OCI-LY3 (cell line): ENCODE measurements around the gene FNDC3A.

Experiments
- H2AFZ ChIP-seq: fragments of 200-600, 300-600 bp; shearing (Covaris generic); 2 replicates; pipeline ENCODE4 v1.6.0; 2014; ENCODE audit warnings: antibody characterized with exemption, low read depth, low read length
- H3K27ac ChIP-seq: fragments of 200-600, 300-600 bp; sonication (generic); 2 replicates; pipeline ENCODE4 v1.5.1; 2014; ENCODE audit warnings: mild to moderate bottlenecking, low read length, moderate library complexity, mixed read lengths
- H3K27me3 ChIP-seq: fragments of 200-600, 300-600 bp; sonication (generic); 2 replicates; pipeline ENCODE4 v1.6.1; 2014; ENCODE audit warnings: low read depth, low read length, mixed read lengths
- H3K36me3 ChIP-seq: fragments of 200-600, 300-600 bp; sonication (generic); replicated peaks from 2 replicates; pipeline ENCODE3; 2014; ENCODE audit warnings: low read depth, low read length, mixed read lengths
- H3K4me1 ChIP-seq: fragments of 300-600, 200-600 bp; sonication (generic); 2 replicates; pipeline ENCODE4 v1.6.1; 2014; ENCODE audit warnings: low read length, mixed read lengths
- H3K4me2 ChIP-seq: fragments of 200-600, 300-600 bp; sonication (generic); 2 replicates; pipeline ENCODE4 v1.6.1; 2014; ENCODE audit warnings: low read length, mixed read lengths
- H3K4me3 ChIP-seq: fragments of 300-600, 200-600 bp; sonication (generic); 2 replicates; pipeline ENCODE4 v1.5.1; 2014; ENCODE audit warnings: antibody characterized with exemption, mild to moderate bottlenecking, low read length, moderate library complexity
- H3K79me2 ChIP-seq: fragments of 300-600, 200-600 bp; shearing (Covaris generic); 2 replicates; pipeline ENCODE4 v1.6.1; 2014; ENCODE audit warnings: mild to moderate bottlenecking, low read length, mixed read lengths
- H3K9ac ChIP-seq: fragments of 300-600, 200-600 bp; shearing (Covaris generic); 2 replicates; pipeline ENCODE4 v1.6.0; 2014; ENCODE audit warnings: mild to moderate bottlenecking, low read length, moderate library complexity
- H3K9me3 ChIP-seq: fragments of 200-600, 300-600 bp; shearing (Covaris generic); 2 replicates; pipeline ENCODE4 v1.6.1; 2014; ENCODE audit warnings: low read length, mixed read lengths; ENCODE audit not compliant: insufficient read depth
- H4K20me1 ChIP-seq: fragments of 200-600, 300-600 bp; sonication (generic); 2 replicates; pipeline ENCODE4 v1.6.1; 2016; ENCODE audit warnings: low read length, mixed read lengths; ENCODE audit not compliant: insufficient read depth
- CTCF ChIP-seq: fragments of 200-600, 300-600 bp; sonication (generic); IDR thresholded peaks from 2 replicates; pipeline ENCODE4 v1.5.1; 2014; ENCODE audit warnings: antibody characterized with exemption, low read length, low read depth
- EZH2phosphoT487 ChIP-seq: fragments of 200-600 bp; shearing (Covaris generic); IDR thresholded peaks from 2 replicates; pipeline ENCODE4 v1.6.1; 2018; ENCODE audit warnings: antibody characterized with exemption, mixed run types, low read depth

FNDC3A gene

GRCh38 chr13:48977286-48977625, 1.5 kb downstream of the FNDC3A start:
- Histone ChIP-seq H3K36me3 (peaks cover 22% of the 10 kb centered on the region), H3K4me3 (peak overlapping the region; percentile 83), H3K9me3 (peaks cover 26% of the 10 kb centered on the region), H3K9ac (peak overlapping the region; percentile 89), H4K20me1 (peaks cover 34% of the 10 kb centered on the region), H3K4me2 (peak overlapping the region; percentile 80), H3K79me2 (peaks cover 57% of the 10 kb centered on the region), H3K27me3 (no peaks in the 10 kb centered on the region), H3K27ac (peak overlapping the region; percentile 89), H2AFZ (peak overlapping the region; percentile 32; the same call in 1 of the 2 replicates), H3K4me1 (peaks cover 41% of the 10 kb centered on the region)
- no peak for TF ChIP-seq EZH2phosphoT487
- no peak for TF ChIP-seq CTCF

GRCh38 chr13:48977973-48978372, 2.3 kb downstream of the FNDC3A start:
- no peaks in the 10 kb centered on the region for H3K27me3 ChIP-seq
- H3K9me3 ChIP-seq = peaks cover 20% of the 10 kb centered on the region
- H3K9ac ChIP-seq = peak overlapping the region; percentile 89
- peaks cover 40% of the 10 kb centered on the region for H4K20me1 ChIP-seq
- H3K36me3 ChIP-seq = peaks cover 18% of the 10 kb centered on the region
- H2AFZ ChIP-seq = no peak overlapping the region
- peak overlapping the region; percentile 80 for H3K4me2 ChIP-seq
- peaks cover 65% of the 10 kb centered on the region for H3K79me2 ChIP-seq
- peak overlapping the region; percentile 89; the same call in 1 of the 2 replicates for H3K27ac ChIP-seq
- no peak for TF ChIP-seq EZH2phosphoT487
- no peak for TF ChIP-seq CTCF
- peak overlapping the region; percentile 83 for H3K4me3 ChIP-seq
- peaks cover 41% of the 10 kb centered on the region for H3K4me1 ChIP-seq

GRCh38 chr13:48978942-48979601, 3.4 kb downstream of the FNDC3A start:
- Histone ChIP-seq H3K27ac (peak overlapping the region; percentile 70), H3K4me1 (peaks cover 41% of the 10 kb centered on the region)

More at GRCh38 chr13:48978942-48979601, 3.4 kb downstream of the FNDC3A start:
- H4K20me1 ChIP-seq = peaks cover 43% of the 10 kb centered on the region
- no peak overlapping the region for H2AFZ ChIP-seq
- peaks cover 75% of the 10 kb centered on the region for H3K79me2 ChIP-seq
- peak overlapping the region; percentile 80 for H3K4me2 ChIP-seq
- H3K4me3 ChIP-seq = peak overlapping the region; percentile 83
- no peak for TF ChIP-seq CTCF
- no peak for TF ChIP-seq EZH2phosphoT487
- no peak overlapping the region for H3K9ac ChIP-seq
- H3K27me3 ChIP-seq = no peaks in the 10 kb centered on the region
- peaks cover 11% of the 10 kb centered on the region for H3K36me3 ChIP-seq
- peaks cover 10% of the 10 kb centered on the region for H3K9me3 ChIP-seq
